NCI-H82 treated with DMSO at 0.1 percent for 48 hours (cell line): ENCODE data around the gene SOCS2.
"Not testable (repeated sequence)": the region's sequence is repeated elsewhere in the genome, so short reads cannot be mapped to it uniquely, and the experiment has no call there.

Experiments used
- DNase-seq: peaks from one replicate; lab custom pipeline; 2025; ENCODE audit not compliant: unreplicated experiment; lab: John Stamatoyannopoulos, UW

SOCS2 gene

DNA sequence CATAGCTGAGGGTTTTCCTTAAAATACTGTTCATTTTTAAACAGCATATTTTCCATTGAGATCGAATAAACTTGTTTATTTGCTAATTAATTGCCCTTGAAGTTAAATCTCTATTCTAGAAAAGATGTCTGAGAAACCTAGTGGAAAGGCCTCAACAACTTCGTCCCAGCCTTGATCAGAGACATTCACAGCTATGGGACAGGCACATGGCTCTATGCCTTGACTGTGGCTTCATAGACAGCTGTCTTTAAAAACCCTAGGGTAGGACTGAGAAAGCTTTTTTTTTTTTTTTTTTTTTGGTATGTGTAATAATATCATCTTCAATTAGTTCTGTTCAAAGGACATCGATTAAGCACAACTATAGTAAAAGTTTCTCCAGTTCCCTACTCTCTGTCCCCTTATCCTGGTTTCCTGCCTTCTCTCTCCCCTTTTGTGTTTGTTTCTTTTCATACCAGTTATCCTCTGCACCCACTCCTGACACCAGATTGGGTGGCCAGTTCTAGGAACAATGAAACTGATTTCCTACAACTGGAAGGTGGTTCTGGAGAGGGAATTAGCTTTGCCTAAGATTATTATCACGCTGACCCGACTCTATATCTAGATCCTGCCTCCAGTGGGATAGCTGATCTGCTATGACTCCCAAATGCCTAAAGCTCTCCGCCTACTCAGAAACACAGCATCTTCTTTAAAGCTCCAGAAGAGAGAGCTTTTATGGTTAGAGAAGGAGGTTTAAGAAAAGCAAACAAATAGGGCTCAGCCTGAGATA, 20.3 kb downstream of the SOCS2 start:
- DNase-seq: no peak

DNA sequence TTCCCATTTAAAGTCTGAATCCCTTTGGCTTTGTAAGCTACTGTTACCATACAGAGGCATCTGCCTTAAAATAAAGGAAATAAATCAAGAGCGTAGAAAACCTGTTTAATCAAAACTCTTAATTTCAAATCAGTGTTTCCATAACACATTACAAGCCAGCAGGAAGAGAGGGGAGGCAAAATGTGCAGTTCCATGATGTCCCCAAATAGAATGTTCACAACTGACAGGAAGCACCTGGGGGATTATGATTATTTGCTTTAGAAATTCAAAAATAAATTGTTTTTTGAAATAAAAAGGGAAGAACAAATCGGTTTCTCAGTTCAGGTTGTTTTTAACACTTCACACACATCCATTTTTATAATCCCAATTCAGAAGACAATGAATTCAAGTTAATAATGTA, 21.4 kb downstream of the SOCS2 start:
- no peak for DNase-seq

DNA sequence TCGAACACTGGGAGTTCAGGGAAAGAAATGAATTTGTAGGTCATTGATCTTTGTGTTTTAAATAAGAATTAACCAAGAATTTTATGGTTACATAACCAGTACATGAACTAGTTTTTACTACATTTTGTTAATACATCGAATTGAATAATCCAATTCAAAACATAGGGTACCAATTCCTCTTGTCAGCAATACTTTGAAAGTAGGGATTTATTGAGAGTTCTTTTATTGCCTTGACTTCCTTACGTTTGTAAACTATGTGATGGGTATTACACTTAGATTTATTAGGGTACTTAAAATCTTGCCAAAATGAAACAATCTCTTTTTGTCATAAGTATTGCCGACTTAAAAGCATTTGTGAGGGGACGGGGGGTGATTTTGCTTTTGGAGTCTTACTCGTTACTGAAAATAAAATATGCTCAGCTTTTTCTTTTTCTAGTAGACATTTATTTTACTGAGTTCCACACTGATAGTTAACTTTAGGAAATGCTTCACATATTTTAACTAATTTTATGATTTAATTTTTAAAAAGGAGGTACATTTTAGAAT, 22.4 kb downstream of the SOCS2 start:
- DNase-seq: no peak

DNA sequence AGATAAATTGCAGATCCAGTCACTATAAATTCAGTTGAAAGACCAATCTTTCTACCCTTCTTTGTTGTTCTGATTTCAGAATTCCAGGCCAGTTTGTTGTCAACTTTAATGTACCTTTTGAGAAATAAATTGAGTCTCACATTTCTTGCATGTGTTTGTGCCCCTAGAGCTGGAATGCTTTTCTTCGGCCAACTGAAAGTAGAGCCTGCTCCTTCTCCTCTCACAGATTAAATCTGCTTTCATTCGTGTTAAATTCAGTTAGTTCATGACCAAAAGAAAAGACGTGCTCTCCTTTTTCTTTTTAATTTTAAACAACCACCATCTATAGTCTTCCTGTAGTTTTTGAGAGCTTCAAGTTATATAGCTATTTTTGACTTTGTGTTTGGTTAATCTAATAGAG, 22.9 kb downstream of the SOCS2 start:
- DNase-seq: no peak

DNA sequence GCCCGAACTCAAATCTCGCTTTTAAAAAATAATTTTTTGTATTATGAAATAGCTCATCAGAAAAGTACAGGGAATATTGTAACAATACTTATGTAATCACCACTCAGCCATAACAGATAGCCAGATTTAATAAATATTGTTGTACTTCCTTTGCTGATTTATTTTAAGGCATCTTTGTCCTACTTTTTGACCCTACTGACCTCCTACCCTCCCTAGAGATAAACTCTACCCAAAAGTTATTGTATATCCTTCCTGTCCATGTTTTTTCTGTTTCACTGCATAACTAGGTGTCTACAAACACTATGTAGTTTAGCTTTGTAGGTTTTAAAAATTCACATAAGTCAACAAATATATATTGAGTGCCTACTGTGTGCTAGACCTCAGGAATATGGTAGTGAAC, 25.1 kb downstream of the SOCS2 start:
- DNase-seq: no peak

DNA sequence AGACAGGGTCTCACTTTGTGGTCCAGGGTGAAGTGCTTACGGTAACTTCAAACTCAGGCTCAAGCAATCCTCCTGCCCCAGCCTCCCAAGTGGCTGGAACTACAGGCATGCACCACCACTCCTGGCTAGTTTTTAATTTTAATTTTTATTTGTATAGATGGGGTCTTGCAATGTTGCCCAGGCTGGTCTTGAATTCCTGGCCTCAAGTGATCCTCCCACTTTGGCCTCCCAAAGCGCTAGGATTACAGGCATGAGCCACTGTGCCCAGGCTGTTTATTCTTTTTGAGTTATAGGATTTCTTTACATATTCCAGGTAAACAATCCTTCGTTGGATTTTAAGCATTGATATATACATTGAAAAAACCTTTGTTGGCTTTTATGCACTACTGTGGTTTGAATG, 26.7 kb downstream of the SOCS2 start:
- no peak for DNase-seq

DNA sequence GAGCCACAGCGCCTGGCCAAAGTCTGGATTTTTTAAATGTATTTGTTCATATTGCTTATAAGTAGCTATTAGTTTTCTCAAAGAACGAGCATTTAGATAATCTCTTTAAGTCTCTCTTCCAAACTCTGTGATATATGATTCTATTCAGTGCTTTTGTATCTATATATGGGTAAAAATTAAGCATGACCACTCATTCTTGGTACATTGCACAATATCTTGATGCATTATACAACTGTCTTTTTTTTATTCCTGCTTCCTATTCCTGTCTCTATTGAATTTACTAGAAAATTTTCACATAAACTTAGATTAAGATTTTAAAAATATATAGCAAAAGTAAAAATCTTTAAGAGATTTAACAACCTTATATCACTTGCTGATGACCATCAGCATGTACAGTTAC, 29.1 kb downstream of the SOCS2 start:
- no peak for DNase-seq

DNA sequence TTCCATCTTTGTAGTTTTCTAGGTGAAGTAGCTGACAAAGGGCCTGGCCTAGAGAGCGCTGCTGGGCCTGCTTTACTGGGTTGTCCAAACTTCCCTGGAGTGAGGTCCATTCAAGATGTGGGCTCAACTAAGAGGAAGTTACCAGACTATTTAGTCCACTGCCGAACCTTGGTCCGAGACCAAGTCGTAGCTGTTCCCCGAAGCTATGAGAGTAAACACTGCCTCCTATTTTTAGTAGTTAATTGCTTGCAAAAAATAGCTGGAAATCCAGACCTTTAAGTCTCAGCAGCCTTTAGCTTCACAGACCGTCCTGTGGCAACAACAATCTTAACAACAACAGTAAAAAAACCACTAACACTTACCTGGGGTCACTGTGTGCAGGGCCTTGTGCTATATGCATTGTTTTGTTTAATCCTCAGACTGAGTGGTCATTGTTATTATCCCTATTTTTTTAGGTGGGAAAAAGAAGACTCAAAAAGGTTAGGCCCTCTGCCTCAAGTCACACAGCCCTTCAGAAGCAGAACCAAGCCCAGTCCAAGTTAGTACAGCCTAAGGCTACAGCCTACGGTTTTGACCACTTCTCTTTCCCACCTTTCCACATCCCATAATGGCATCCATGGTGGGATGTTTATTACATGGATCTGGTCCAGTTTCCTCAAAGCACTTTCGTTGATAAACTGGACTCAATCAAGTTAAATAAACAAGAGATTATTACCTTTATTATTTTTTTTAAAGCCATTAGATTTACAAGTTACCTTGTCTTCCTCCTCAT, 30.6 kb downstream of the SOCS2 start:
- no peak for DNase-seq

DNA sequence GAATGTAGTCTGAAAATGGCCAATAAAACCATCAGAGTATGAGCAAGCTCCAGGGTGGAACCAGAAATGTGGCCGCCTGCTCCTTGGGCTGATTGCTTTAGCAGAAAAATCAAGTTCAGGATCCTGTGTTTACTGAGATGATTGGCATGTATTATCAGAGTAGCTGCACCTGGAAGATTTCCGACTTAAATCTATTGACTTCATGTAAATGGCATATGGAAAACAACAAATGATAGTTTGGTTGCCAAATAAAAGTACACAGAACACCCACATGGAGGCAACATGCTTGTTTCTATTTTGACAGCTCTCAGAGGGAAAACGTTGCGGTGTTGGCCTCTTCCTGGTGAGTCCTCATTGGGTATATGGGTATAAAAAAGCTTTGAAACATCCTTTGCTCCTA, 31.3 kb downstream of the SOCS2 start:
- DNase-seq: no peak

DNA sequence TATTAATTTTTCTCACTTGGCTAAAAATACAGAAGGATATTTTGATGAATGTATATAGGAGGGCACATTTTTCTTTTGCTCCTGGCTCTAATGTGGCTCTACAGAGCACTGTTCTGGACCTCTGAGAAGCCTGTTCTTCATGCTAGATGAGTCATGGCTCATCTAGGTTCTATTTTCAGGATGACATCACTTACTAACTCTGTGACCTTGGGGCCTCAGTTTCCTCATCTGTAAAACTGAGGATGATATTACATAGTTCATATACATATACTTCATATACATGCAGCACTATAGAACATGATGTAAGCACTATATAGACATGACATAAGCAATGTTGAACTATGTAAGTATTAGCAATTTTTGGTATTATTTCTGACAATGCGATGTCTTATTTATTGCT, 35.8 kb downstream of the SOCS2 start:
- DNase-seq: no peak

DNA sequence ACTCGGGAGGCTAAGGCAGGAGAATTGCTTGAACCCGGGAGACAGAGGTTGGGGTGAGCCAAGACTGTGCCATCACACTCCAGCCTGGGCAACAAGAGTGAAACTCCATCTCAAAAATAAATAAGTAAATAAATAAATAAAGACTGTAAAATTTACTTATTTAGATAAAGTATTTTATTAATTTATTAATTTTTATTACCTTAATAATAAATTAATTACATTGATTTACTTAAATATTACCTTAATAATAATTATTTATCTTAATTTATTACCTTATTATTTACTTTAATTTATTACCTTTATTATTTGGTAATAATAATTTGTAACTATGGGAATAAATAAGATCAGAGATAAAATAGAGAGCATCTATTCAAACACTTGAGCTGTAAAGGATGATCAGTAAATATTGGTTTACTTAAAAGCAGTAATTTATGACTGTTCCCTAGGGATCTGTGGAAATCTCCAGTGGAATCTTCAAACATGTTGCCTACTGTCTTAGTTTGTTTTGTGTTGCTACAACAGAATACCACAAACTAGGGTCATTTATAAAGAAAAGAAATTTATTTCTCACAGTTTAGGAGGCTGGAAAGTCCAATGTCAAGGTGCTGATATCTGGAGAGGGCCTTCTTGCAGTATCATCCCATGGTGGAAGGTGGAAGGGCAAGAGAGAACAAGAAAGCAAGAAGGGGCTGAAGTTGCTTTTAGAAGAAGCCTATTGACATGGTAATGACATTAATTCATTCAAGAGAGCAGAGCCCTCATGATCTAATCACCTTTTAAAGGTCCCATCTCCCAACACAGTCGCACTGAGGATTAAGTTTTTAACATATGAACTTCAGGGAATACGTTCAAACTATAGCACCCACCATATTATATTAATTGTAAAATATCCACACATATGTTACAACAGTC, 37.1 kb downstream of the SOCS2 start:
- no peak for DNase-seq

DNA sequence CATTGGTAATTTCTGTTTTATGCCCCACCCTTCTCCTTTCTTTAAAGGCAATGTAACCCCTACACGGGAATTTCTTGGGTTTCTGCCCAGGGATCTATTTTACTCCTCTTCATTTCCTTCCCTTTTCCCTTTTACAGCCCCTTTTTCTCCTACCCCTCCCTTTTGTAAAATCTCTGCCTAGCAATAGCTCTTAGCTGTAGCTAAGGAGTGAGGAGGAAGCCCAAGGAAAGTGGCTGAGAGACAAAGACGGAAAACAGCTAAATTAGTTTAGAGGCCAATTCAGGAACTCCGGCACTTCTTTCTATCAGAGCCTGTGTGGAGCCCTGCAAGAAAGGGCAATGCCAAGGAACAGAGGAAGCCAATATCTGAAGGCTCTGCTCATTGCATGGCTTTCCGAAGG, 40.3 kb downstream of the SOCS2 start:
- DNase-seq: no peak

DNA sequence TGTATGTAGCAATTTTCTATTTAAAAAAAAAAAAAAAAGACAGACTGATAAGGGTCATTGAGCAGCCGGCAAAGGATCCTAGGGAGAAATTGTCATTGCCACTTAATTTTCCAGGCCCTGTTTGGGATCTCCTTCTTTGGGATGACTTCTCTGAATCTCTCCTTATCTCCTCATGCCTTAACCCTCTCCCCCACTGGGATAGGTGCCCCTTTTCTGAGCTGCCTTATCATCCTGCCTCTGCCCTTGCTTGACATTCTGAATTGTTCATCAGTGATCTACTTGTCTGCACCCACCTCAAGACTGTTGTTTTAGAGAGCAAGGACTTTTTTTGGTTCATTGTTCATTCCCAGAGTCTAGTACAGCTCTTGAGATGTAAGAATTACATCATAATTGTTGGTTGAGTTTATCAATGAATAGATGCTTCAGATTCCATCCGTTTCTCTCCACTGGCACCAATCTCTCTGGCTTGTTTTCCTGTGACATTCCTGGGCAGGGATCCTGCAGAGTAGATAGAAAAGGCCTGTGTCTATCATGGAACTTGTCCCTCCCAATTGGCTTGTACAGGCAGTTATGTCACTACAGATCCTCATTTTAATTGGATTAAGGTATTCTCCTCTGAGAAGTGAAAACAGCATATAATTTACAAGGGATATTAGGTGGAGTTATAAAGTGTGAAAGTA, 42.6 kb downstream of the SOCS2 start:
- no peak for DNase-seq

DNA sequence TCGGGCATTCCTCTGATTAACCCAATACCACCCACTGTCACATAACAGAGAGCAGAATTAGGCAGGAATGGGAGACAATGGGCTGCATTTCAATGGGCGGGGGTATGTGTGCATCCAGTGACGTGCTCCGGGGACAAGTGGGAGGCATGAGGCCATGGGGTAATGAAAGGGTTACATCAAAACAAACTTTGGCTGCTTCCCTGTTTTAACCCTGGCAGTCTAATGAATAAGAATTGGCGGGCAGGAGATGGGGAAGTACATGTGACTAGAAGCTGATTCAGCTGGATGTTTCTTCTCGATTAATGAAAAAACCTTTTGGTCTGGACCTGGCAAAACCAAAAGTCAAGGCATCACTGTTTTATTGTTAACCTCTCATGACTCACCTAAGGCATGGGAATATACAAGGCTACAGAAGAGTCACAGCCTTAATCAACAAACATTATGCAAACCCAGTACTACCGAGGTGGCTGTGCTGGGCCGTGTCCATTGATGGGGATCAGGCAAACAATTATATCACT, 44.2 kb downstream of the SOCS2 start:
- no peak for DNase-seq

DNA sequence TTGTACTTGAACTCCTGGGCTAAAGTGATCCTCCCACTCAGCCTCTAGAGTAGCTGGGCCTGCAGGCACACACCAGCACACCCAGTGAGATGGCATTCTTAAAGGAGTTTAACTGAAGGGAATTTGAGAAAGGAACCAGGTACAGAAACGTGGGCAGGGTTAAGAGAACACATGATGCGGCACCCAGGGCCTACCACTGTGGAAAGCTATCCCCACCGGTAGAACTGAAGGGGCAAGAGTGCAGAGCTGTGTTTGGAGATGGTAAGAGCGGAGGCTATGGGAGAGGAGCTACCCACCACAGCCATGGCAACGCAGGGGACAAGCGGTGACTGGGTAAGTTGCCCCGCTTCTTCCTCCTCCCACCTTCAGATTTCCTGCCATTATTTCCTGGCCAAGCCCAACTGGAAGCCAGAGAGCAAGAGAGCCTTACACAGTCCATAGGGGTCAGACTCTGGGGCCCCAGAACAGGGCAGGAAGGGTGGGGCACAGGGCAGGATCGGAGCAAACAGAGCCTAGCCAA, 46.5 kb downstream of the SOCS2 start:
- DNase-seq: no peak

DNA sequence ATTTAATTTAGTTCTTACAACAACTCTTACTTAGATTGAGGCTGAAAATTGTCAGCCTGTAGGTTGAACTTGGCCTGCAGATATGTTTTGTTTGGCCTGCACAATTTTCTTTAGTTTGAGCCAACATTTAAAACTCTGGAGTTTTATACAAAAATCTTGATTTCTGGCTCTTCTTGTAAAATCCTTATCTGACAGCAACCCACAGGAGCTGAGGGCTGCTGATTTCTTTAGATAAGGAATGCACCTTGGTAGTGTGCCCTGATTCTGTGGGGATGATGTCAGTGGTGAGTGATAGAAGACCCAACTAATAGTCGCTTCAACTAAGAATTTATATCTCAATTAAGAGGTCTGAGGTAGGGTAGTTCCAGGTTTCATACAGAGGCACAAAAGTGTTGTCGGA, 49.5 kb downstream of the SOCS2 start:
- DNase-seq: no peak

DNA sequence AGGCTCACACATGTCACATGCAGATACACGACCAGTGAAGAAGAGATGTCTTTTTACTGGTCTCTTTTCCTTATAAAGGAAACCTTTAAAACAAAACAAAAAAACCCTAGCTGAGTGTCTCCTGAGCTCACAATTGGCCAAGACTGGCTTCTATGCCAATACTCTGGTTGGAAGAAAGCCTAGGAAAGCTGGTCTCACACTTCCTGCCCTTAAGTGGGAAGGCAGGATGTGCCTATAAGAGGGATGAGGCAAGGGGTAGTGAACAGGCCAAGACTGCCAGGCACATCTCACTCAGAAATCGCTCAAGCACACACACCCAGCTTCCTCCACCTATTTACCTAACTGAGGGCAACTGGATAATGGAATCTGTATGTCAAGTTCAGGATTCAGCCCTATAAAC, 50.0 kb downstream of the SOCS2 start:
- DNase-seq: no peak

DNA sequence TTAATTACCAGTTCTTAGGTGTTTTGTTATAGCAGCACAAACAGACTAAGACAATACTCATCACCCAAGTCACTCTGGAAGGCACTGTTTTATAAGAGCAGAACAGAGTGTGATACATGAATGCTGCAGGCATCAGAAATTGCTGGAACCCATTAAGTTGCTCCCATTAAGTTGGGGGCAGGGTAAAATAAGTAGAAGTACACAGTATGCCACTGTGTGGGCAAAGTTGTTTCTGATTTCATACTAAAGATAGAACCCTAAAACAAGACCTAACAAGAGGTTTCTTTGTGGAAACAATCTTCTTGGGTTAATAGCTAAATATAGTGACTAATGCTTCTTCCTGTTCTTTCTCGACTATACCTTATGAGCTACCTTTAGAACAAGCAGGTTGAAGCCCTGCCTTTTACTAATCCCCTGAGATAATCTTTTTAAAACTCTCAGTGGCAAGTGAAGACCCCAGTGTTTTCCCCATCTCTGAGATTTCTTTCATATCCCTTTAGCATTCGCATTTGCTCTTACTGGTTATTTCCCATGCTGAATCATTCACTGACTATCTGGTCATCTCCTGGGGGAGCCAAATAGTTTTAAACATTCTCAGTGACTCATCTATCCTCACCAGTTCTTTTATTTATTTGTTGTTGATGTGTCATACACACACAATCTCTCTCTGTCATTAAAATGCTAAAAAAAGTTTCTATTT, 52.3 kb downstream of the SOCS2 start:
- no peak for DNase-seq

DNA sequence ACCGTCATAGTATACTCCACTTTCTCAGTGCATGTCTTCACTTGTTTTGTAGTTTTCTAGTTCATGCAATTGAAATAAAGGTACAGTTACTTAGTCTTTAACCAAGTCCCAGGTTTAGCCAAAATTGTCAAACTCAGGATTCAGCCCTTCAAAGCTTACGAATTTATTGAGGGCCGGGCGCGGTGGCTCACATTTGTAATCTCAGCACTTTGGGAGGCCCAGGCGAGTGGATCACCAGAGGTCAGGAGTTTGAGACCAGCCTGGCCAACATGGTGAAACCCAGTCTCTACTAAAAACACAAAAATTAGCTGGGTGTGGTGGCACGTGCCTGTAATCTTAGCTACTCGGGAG, 52.8 kb downstream of the SOCS2 start:
- not testable (repeated sequence) for DNase-seq

DNA sequence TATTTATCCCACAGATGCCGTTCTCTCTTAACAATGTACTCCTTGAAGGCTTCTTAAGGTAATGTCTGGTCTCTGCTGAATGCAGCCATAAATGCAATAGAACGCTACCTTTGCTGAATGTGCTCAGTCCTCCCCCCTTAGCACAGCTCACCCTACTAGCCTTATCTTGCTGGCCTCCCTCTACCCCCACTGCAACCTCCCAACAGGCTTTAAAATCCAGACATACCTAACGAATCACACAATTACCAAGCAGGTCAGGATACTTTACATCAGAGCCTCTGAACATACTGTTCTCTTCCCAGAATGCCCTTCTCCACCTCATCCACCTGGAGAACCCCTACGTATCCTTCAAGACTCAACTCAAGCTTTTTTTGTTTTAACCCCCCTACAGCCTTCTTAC, 53.7 kb downstream of the SOCS2 start:
- DNase-seq: no peak
